Fibroblast of lung (primary cell): ENCODE data around the gene MYZAP. TPM values are rescaled to one million over a fixed set of nuclear protein-coding genes. Genes with fewer than 3 reads are reported as not detected.

Experiments
- DNase-seq, 2 donors: peaks; one replicate each; pipeline versions ENCODE4 v3.0.0 to v3.0.0-alpha.2; 2010; ENCODE audit warnings: low read depth in 2 of 2
- H2AFZ ChIP-seq: 2 replicates; pipeline ENCODE4 v1.5.1; 2012; ENCODE audit warnings: low read length, control low read depth, inconsistent platforms
- H3K27ac ChIP-seq: 2 replicates; pipeline ENCODE4 v1.5.1; 2011; ENCODE audit warnings: low read length, control low read depth; ENCODE audit not compliant: insufficient read depth
- H3K27me3 ChIP-seq: 2 replicates; pipeline ENCODE4 v1.5.1; 2011; ENCODE audit warnings: mild to moderate bottlenecking, low read length; ENCODE audit not compliant: control insufficient read depth, insufficient read depth
- H3K36me3 ChIP-seq: 2 replicates; pipeline ENCODE4 v1.5.1; 2011; ENCODE audit warnings: low read length; ENCODE audit not compliant: control insufficient read depth, insufficient read depth
- H3K4me1 ChIP-seq: 2 replicates; pipeline ENCODE4 v1.5.1; 2011; ENCODE audit warnings: low read length; ENCODE audit not compliant: control insufficient read depth, insufficient read depth; ENCODE audit errors: extremely low read depth
- H3K4me2 ChIP-seq: 2 replicates; pipeline ENCODE4 v1.5.1; 2011; ENCODE audit warnings: low read length, control low read depth; ENCODE audit not compliant: insufficient read depth; ENCODE audit errors: extremely low read depth
- H3K4me3 ChIP-seq, 4 experiments: fragments of 200-600 bp in 1 of 4; sonication (generic) in 1 of 4; replicated peaks in 1 of 4; 2 replicates each; pipeline ENCODE4 v1.5.1; 2011 to 2016; ENCODE audit warnings: low read length in 4 of 4, low read depth in 3 of 4, mild to moderate bottlenecking in 3 of 4, control low read depth in 2 of 4, inconsistent platforms in 1 of 4, mixed read lengths in 1 of 4; ENCODE audit not compliant: insufficient read depth in 1 of 4; ENCODE audit errors: control extremely low read depth in 1 of 4
- H3K79me2 ChIP-seq: 2 replicates; pipeline ENCODE4 v1.5.1; 2012; ENCODE audit warnings: mild to moderate bottlenecking, low read length, inconsistent platforms; ENCODE audit not compliant: control insufficient read depth, insufficient read depth
- H3K9ac ChIP-seq: 2 replicates; pipeline ENCODE4 v1.5.1; 2011; ENCODE audit warnings: mild to moderate bottlenecking, low read length, control low read depth; ENCODE audit not compliant: insufficient read depth
- H3K9me3 ChIP-seq: 2 replicates; pipeline ENCODE4 v1.5.1; 2012; ENCODE audit warnings: low read depth, low read length; ENCODE audit not compliant: control insufficient read depth, insufficient read depth
- H4K20me1 ChIP-seq: 2 replicates; pipeline ENCODE4 v1.5.1; 2011; ENCODE audit warnings: low read length; ENCODE audit not compliant: control insufficient read depth, insufficient read depth; ENCODE audit errors: extremely low read depth
- EZH2 ChIP-seq: IDR thresholded peaks from 2 replicates; pipeline ENCODE4 v1.5.1; 2012; ENCODE audit warnings: low read length, control low read depth, mild to moderate bottlenecking; ENCODE audit errors: missing control alignments
- polyA plus RNA-seq, 2 donors: library from polyadenylated mRNA; depleted of rRNA in 1 of 2; stranded (reverse) in 1 of 2; unstranded in 1 of 2; fragments of >200 nt; gene quantifications; 2 replicates each; pipeline ENCODE4 v1.2.1, GENCODE V29; 2011 to 2012; ENCODE audit warnings: missing spikeins in 1 of 2
- total RNA-seq: library from RNA; depleted of rRNA; stranded (reverse); fragments of >200 nt; gene quantifications from 2 replicates; pipeline ENCODE4 v1.2.1, GENCODE V29; 2014
- TF ChIP-seq, protein P1 (sequence below), 2 donors: IDR thresholded peaks in 1 of 2; conservative IDR thresholded peaks in 1 of 2; 1 replicate in 1 of 2; 2 replicates in 1 of 2; pipeline ENCODE4 v1.5.1; 2011 to 2012; ENCODE audit warnings: low read length in 2 of 2, control low read depth in 1 of 2, inconsistent platforms in 1 of 2, low read depth in 1 of 2, mild to moderate bottlenecking in 1 of 2

Gene MYZAP
- total and polyA plus RNA-seq, 2 donors (not counting 1 experiment from before 2014, with no cell fraction given) = 0.17 TPM; not detected in 1

DNA sequence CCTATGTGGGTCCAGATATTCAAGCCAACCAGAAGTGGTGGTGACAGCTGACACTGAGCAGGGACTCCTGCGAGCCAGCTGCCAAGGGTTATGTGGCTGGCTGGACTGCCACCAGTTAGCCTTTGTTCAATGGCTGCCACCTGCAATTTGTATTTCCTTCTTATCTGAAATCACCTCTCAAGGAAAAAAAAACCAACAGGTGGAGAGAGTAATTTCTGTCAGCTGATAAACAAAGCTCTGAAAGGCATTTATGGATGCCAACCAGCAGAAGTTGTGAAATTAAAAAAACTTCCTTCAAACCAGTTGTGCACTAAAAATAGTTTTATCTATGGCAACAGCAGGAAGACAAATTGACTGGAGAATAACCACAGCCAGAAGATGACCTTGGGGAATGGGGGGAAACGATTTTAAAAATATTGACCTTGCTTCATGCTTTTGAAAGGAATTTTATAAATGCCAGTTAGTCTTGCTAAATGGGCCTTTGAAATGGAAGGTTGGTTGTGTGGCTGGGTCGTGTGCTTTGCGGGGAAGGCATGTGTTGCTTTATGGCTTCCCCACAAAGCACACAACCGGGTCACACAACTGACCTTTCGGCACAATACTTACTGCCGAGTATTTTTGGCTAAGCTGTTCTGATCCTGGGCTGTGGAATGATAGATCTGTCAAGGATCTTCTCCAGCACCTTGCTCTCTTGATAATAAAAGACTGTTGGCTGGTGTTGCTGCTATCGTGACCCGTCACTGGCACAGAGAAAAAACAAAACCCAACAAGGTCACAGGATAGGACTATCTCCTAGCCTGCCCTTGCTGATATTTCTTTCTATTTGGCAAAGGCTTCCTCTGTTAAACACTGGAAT lies 3.5 kb downstream of the MYZAP start:
- Histone ChIP-seq H3K4me1 (no peaks in the 10 kb centered on the region), H3K79me2 (no peaks in the 10 kb centered on the region), H3K9ac (no peak overlapping the region), H2AFZ (no peak overlapping the region), H4K20me1 (no peaks in the 10 kb centered on the region), H3K27ac (no peak overlapping the region), H3K27me3 (peaks cover 15% of the 10 kb centered on the region), H3K4me2 (no peak overlapping the region), H3K36me3 (no peaks in the 10 kb centered on the region), H3K9me3 (no peaks in the 10 kb centered on the region), H3K4me3 (no peak overlapping the region)
- TF ChIP-seq, protein P1, sequence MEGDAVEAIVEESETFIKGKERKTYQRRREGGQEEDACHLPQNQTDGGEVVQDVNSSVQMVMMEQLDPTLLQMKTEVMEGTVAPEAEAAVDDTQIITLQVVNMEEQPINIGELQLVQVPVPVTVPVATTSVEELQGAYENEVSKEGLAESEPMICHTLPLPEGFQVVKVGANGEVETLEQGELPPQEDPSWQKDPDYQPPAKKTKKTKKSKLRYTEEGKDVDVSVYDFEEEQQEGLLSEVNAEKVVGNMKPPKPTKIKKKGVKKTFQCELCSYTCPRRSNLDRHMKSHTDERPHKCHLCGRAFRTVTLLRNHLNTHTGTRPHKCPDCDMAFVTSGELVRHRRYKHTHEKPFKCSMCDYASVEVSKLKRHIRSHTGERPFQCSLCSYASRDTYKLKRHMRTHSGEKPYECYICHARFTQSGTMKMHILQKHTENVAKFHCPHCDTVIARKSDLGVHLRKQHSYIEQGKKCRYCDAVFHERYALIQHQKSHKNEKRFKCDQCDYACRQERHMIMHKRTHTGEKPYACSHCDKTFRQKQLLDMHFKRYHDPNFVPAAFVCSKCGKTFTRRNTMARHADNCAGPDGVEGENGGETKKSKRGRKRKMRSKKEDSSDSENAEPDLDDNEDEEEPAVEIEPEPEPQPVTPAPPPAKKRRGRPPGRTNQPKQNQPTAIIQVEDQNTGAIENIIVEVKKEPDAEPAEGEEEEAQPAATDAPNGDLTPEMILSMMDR (conservative IDR thresholded peaks at IDR 0.05 in 1 of 2, IDR thresholded peaks at IDR 0.05 in 1 of 2; ENCODE audit: low read depth in 1 of 2, low read length in 2 of 2) = no peak
- no peak for TF ChIP-seq EZH2
- DNase-seq = no peak

- no peaks in the 10 kb centered on the region for H4K20me1 ChIP-seq
- H3K27me3 ChIP-seq = peaks cover 13% of the 10 kb centered on the region
- no peak overlapping the region for H3K4me3 ChIP-seq
- H3K9ac ChIP-seq = no peak overlapping the region
- no peak overlapping the region for H3K4me2 ChIP-seq
- H3K36me3 ChIP-seq = no peaks in the 10 kb centered on the region
- no peak overlapping the region for H2AFZ ChIP-seq
- H3K9me3 ChIP-seq = no peaks in the 10 kb centered on the region
- no peak for DNase-seq
- H3K27ac ChIP-seq = no peak overlapping the region
- no peaks in the 10 kb centered on the region for H3K4me1 ChIP-seq
- H3K79me2 ChIP-seq = no peaks in the 10 kb centered on the region
- TF ChIP-seq, protein P1 (conservative IDR thresholded peaks at IDR 0.05 in 1 of 2, IDR thresholded peaks at IDR 0.05 in 1 of 2; ENCODE audit: low read depth in 1 of 2, low read length in 2 of 2) = no peak
- no peak for TF ChIP-seq EZH2
Observed at GRCh38 chr15:57596301-57596855, 4.7 kb downstream of the MYZAP start.

DNA sequence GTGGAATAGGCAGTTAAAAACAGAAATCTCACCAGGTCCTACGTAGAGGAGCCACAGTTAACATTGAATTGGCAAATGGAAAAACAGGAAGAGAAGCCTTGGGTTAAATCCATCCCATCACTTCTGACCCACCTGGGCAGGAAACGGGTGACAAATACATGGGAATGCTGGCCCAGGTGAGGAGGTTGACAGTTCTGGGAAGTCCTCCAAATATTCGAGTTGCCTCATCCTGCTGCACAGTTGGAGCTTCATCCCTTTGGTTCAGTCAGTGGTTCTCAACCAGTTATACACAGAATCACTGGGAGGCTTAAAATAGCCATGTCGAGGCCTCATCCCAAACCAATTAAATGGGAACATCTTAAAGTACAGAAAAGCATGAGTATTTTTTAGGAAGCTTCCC lies 5.3 kb downstream of the MYZAP start:
- no peak overlapping the region for H2AFZ ChIP-seq
- peak in 1 of 2 donors; percentile 3 for DNase-seq
- H3K27me3 ChIP-seq = peaks cover 13% of the 10 kb centered on the region

More for the DNA sequence above, 5.3 kb downstream of the MYZAP start:
- H3K79me2 ChIP-seq = no peaks in the 10 kb centered on the region
- no peak overlapping the region for H3K27ac ChIP-seq
- H3K9ac ChIP-seq = no peak overlapping the region
- no peaks in the 10 kb centered on the region for H4K20me1 ChIP-seq
- H3K4me2 ChIP-seq = no peak overlapping the region
- H3K36me3 ChIP-seq = no peaks in the 10 kb centered on the region
- H3K9me3 ChIP-seq = no peaks in the 10 kb centered on the region
- no peak overlapping the region for H3K4me3 ChIP-seq
- H3K4me1 ChIP-seq = no peaks in the 10 kb centered on the region
- no peak for TF ChIP-seq EZH2
- TF ChIP-seq, protein P1 (conservative IDR thresholded peaks at IDR 0.05 in 1 of 2, IDR thresholded peaks at IDR 0.05 in 1 of 2; ENCODE audit: low read depth in 1 of 2, low read length in 2 of 2) = no peak
